NCI-H2196 (cell line): ENCODE measurements around the gene MAML2.

Source experiments
- DNase-seq: peaks from one replicate; lab custom pipeline; 2025; ENCODE audit not compliant: unreplicated experiment; lab: John Stamatoyannopoulos, UW

Gene MAML2

GRCh38 chr11:96339706-96340554 is 3.1 kb downstream of the MAML2 start:
- no peak for DNase-seq

- DNase-seq: no peak
These were observed 3.9 kb downstream of the MAML2 start for GRCh38 chr11:96338910-96339705.

- no peak for DNase-seq
These were observed 5.2 kb downstream of the MAML2 start for GRCh38 chr11:96337541-96338431.

- no peak for DNase-seq
These were observed 7.6 kb downstream of the MAML2 start for GRCh38 chr11:96335388-96335787.

DNA sequence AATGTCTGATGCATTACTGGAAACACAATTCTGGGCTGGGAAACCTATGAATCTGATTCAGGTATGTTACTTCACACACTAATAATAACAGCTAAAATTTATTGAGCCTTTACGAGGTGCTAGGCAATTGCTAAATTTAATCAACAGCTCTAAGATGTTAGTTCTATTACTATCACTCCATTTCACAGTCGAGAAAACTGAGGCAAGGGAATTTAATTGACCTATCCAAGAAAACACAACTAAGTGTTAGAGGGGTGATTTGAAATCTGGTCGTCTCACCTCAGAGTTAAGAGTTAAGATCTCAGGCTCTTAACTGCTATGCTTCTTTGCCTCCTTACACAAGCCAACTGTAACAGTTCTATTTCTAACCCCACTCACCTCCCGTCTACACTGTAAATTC is 8.8 kb downstream of the MAML2 start:
- DNase-seq: no peak

DNA sequence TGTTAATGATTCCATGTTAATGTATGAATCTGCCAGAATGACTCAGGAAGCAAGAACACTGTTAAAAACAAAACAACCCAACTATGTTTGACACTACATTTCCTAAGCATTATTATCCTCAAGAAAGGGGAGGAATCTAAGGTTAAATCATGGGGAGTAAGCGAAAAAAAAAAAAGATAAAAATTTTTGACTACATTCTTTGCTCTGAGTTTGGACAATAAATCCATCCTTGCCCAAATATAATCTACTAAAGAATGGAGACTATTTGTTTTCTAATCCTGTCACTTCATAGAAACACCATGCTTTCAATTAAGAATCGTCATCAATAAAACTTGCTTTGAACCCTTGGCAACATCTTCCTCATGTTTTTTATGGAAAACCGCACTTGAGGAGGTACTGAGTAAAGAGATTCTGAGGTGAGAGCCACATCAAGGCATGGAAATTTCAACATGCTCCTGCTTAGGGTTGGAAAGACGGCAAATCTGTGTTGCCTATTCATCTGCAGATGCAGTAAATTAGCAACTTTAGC is 9.7 kb downstream of the MAML2 start:
- no peak for DNase-seq

- DNase-seq: no peak
These were observed 10.7 kb downstream of the MAML2 start for GRCh38 chr11:96332126-96332771.

GRCh38 chr11:96331699-96332116 is 11.3 kb downstream of the MAML2 start:
- no peak for DNase-seq

DNA sequence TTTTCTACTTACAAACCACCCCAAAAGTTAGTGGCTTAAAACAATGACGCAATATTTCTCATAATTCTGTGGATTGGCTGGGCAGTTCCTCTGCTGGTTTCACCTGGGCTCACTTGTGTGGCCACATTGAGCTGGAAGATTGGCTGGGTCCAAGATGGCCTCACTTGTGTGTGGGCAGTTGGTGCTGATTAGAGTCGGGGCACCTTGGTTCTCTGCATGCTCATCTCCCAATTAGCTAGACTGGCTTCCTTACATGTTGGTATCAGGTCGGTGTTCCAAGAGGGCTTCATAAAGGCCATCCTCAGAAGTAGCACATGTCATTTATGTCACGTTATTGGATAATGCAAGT is 12.5 kb downstream of the MAML2 start:
- no peak for DNase-seq

- no peak for DNase-seq
These were observed 13.0 kb downstream of the MAML2 start for GRCh38 chr11:96329855-96330510.

DNA sequence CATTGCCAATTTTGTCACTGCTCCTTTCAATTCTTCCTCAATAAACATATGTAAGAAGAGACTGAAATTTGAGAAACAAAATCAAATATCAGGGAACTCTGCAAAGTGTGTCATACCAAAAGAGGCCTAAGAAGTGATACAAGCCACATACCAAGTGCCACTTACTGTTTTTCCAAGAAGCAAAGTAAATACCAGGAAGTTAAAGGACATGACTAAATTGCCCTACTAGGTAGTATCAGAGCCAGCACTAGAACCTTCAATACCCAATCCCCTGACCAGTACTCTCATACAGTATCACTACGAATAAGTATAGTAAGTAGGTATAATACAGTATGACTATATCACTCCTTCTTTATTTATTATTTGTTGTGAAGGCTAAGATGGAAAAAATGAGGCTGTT is 13.6 kb downstream of the MAML2 start:
- no peak for DNase-seq

- no peak for DNase-seq
These were observed 14.5 kb downstream of the MAML2 start for GRCh38 chr11:96328395-96329010.

- no peak for DNase-seq
These were observed 16.0 kb downstream of the MAML2 start for GRCh38 chr11:96326959-96327358.

DNA sequence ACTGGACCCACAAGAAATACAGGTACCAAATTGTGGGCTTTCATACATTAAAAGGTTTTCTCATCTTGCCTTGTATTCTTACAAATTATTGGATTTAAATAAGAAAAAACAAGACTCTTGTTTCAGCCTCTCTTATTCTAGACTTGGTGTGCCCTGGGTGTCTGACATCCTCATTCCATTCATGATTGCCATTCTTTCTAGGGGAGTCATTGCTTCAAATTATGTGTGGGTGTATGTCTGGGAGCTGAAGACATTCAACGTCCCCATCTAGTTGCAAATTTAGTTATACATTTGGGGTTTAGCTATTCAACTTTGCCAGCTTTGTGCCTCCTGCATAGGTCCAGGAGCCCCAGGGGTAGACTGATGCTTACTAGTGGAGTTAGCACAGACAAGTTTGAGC is 18.1 kb downstream of the MAML2 start:
- no peak for DNase-seq

DNA sequence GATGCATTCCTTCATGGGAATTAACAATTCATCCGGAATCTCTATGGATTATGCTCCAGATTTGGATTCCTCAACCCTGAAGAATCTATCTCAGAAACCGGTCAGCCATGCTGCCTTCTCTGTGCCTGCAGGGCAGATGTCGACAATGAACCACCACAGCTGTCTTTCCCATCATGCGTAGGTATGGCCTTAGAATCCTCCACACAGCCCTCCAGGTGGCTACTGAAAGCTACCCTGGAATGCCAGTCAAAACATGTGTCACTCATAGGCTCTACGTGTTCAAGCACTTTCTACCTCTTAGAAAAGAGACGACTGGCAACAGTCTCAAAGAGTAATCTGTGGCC is 19.4 kb downstream of the MAML2 start:
- no peak for DNase-seq

GRCh38 chr11:96322775-96323641 is 20.0 kb downstream of the MAML2 start:
- DNase-seq: no peak

- DNase-seq: no peak
These were observed 21.9 kb downstream of the MAML2 start for GRCh38 chr11:96321091-96321490.

GRCh38 chr11:96319898-96320656 is 22.9 kb downstream of the MAML2 start:
- DNase-seq: no peak
